Glutamatergic neuron (in vitro differentiated cells): ENCODE data around the gene DAB2. TPM values are rescaled to one million over a fixed set of nuclear protein-coding genes. Genes with fewer than 3 reads are reported as not detected.

ENCODE experiments used
- DNase-seq: peaks from one replicate; pipeline ENCODE4 v3.0.0; 2022
- H3K27ac Mint-ChIP-seq: one replicate; pipeline ENCODE4 v1.8.0; 2020; ENCODE audit warnings: mild to moderate bottlenecking, mixed read lengths, inconsistent platforms; ENCODE audit not compliant: unreplicated experiment
- H3K27me3 Mint-ChIP-seq: one replicate; pipeline ENCODE4 v1.8.0; 2020; ENCODE audit warnings: mild to moderate bottlenecking, moderate library complexity, mixed read lengths, inconsistent platforms; ENCODE audit not compliant: unreplicated experiment
- H3K36me3 Mint-ChIP-seq: one replicate; pipeline ENCODE4 v1.8.0; 2020; ENCODE audit warnings: mild to moderate bottlenecking, mixed read lengths, inconsistent platforms; ENCODE audit not compliant: unreplicated experiment
- H3K4me1 Mint-ChIP-seq: one replicate; pipeline ENCODE4 v1.8.0; 2020; ENCODE audit warnings: mild to moderate bottlenecking, low read depth, mixed read lengths, inconsistent platforms; ENCODE audit not compliant: unreplicated experiment
- H3K4me3 Mint-ChIP-seq: one replicate; pipeline ENCODE4 v1.8.0; 2020; ENCODE audit warnings: mild to moderate bottlenecking, mixed read lengths, inconsistent platforms; ENCODE audit not compliant: unreplicated experiment
- H3K9me3 Mint-ChIP-seq: one replicate; pipeline ENCODE4 v1.8.0; 2020; ENCODE audit warnings: mild to moderate bottlenecking, moderate library complexity, mixed read lengths, inconsistent platforms; ENCODE audit not compliant: unreplicated experiment
- total RNA-seq: library from RNA; stranded (reverse); fragmentation: NEBNext Ultra II Directional; extraction: Animal tissue kit (Norgen Biotek cat#: 25700); gene quantifications from one replicate; pipeline ENCODE4 v1.2.1, GENCODE V29; 2021; ENCODE audit not compliant: unreplicated experiment
- TF ChIP-seq, protein P1 (sequence below): fragments of 200-600 bp; sonication (generic); IDR thresholded peaks from one replicate; pipeline ENCODE4 v1.5.0; 2021; ENCODE audit not compliant: partially characterized antibody, unreplicated experiment

Gene DAB2
- total RNA-seq, 1 donor from 2014 or later = 1.4 TPM

DNA sequence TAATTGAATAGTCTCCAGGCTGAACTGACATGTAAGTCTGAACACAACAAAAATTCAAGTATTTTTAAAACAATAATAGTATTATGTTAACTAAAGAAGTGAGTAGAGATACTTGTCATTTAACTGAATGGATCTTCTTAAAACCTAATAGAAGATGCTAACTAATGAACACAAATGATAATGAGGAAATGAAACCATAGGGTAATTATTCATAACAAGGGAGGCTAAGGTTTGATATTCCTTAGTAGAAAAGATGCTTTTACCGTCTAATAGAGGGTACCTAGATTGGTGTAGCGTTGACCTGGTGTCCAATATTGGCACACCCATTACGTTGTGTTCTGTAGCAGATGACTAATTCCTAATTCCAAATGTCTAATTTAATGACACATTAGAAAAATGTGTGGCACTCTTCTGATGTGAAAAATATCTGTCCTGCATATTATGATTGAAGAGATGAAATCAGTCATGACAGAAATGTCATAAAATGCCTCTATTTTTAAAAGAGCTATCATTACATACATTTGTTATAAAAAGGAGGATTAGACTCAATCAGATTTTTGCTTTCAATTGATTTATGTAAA lies 14.9 kb upstream of the DAB2 start:
- no peaks in the 10 kb centered on the region for H3K4me1 Mint-ChIP-seq
- no peak overlapping the region for H3K27ac Mint-ChIP-seq
- H3K9me3 Mint-ChIP-seq = no peaks in the 10 kb centered on the region
- H3K4me3 Mint-ChIP-seq = no peak overlapping the region
- no peaks in the 10 kb centered on the region for H3K36me3 Mint-ChIP-seq
- H3K27me3 Mint-ChIP-seq = no peaks in the 10 kb centered on the region
- TF ChIP-seq, protein P1, sequence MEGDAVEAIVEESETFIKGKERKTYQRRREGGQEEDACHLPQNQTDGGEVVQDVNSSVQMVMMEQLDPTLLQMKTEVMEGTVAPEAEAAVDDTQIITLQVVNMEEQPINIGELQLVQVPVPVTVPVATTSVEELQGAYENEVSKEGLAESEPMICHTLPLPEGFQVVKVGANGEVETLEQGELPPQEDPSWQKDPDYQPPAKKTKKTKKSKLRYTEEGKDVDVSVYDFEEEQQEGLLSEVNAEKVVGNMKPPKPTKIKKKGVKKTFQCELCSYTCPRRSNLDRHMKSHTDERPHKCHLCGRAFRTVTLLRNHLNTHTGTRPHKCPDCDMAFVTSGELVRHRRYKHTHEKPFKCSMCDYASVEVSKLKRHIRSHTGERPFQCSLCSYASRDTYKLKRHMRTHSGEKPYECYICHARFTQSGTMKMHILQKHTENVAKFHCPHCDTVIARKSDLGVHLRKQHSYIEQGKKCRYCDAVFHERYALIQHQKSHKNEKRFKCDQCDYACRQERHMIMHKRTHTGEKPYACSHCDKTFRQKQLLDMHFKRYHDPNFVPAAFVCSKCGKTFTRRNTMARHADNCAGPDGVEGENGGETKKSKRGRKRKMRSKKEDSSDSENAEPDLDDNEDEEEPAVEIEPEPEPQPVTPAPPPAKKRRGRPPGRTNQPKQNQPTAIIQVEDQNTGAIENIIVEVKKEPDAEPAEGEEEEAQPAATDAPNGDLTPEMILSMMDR = no peak
- DNase-seq = no peak

DNA sequence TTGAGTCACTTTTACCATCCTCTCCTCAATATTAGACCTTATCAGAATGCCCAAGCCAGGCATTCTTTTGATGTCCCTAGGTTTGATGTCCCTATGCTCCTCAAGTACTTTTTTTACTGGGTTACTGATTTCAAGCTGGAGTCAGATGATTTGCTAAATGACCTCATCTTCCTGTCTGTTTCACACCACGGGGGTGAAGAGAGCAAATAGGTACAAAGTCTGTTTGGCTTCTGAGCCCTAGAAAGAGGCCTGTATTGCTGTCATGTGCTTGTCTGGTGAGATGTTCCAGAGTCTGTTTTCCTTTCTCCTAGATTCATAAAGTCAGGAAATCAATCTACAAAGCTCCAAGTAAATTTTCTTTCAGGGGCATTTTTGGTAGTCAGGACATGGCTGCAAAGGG lies 12.7 kb upstream of the DAB2 start:
- H3K36me3 Mint-ChIP-seq = no peaks in the 10 kb centered on the region
- no peak overlapping the region for H3K4me3 Mint-ChIP-seq
- TF ChIP-seq, protein P1 = no peak
- DNase-seq = no peak
- no peaks in the 10 kb centered on the region for H3K27me3 Mint-ChIP-seq
- H3K27ac Mint-ChIP-seq = no peak overlapping the region
- no peaks in the 10 kb centered on the region for H3K4me1 Mint-ChIP-seq
- no peaks in the 10 kb centered on the region for H3K9me3 Mint-ChIP-seq

DNA sequence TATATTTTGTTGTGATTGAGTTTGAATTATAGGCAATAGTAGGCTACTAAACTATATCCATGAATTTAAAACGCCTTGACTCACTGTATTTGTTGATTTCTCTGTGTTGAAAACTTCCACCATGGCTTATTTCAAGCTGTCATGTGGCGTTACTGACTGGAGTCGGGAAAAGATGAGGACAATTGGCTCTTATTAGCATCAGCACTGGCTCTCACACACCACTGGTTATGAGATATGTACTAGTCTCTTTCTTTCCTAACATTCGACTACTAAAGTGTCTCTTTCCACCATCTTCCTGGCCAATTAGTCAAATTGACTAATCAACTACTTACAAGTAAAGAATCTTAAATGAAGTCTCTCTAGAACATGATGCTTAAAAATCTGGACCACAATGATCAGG lies 9.1 kb upstream of the DAB2 start:
- DNase-seq = no peak
- Mint-ChIP-seq H3K36me3 (no peaks in the 10 kb centered on the region), H3K27ac (no peak overlapping the region), H3K9me3 (no peaks in the 10 kb centered on the region), H3K4me1 (no peaks in the 10 kb centered on the region), H3K27me3 (peaks cover 3% of the 10 kb centered on the region), H3K4me3 (no peak overlapping the region)
- TF ChIP-seq, protein P1 = no peak

DNA sequence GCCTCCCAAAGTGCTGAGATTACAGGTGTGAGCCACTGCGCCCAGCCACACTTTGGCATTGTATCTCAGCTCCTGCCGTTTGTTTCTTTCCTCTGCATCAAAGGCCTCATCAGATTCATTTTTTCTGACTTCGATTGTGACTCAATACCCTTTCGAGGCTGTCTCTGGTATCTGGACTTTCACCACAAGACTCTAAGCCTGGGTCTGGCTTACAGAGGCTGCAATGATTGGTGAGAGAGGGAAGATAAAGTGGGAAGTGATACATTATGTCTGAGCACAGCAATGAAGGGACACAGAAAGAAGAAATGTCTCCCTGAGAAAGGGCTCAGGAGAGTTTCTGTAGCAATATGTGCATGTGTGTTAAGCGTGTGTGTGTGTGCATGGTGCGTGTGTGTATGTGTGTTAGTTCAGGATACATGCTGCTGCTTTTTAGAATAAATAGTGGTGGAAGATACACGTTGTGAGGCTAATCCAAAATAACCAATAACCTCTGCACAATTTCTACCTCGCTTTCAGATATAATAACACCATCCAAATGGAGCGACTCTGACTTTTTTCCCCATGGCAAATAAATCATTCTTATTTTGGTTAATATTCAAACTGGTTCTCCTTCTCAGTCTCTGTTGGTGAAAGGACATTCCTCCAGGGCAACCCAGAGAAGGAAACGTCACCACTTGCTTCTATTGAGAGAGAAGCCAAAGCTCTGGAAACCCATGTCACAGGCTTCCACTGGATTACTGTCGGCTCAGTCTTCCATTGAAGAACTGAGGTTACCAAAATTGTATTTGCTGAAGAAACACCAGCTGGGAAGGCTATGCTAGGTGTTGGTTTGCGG lies 8.1 kb upstream of the DAB2 start:
- no peak for DNase-seq
- no peaks in the 10 kb centered on the region for H3K36me3 Mint-ChIP-seq
- H3K4me1 Mint-ChIP-seq = no peaks in the 10 kb centered on the region
- no peak overlapping the region for H3K27ac Mint-ChIP-seq
- peaks cover 3% of the 10 kb centered on the region for H3K27me3 Mint-ChIP-seq
- no peak overlapping the region for H3K4me3 Mint-ChIP-seq
- no peaks in the 10 kb centered on the region for H3K9me3 Mint-ChIP-seq
- TF ChIP-seq, protein P1 = no peak

DNA sequence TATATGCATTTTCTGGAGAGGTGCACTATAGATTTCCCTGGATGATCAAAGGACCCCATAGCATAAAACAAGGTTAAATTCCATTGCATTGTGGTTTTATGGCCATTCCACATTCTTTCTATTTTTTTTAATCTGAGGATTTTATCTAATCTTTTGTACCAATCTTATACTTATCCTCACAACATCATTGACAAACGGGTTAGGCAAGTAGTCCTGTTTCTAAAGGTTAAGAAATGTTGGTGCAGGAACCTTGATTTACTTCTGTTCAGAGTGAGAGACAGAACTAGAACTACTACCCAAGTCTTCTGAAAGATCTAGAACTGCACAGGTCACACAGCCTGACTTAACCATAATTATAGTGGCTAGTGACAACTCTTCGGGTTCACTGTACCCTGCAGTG lies 5.7 kb upstream of the DAB2 start:
- peaks cover 5% of the 10 kb centered on the region for H3K4me1 Mint-ChIP-seq
- H3K27ac Mint-ChIP-seq = no peak overlapping the region
- no peak for DNase-seq
- no peaks in the 10 kb centered on the region for H3K9me3 Mint-ChIP-seq
- H3K36me3 Mint-ChIP-seq = no peaks in the 10 kb centered on the region
- no peak overlapping the region for H3K4me3 Mint-ChIP-seq
- peaks cover 3% of the 10 kb centered on the region for H3K27me3 Mint-ChIP-seq
- TF ChIP-seq, protein P1 = no peak
